Measurements from ENCODE around the gene PCK1.

DNA sequence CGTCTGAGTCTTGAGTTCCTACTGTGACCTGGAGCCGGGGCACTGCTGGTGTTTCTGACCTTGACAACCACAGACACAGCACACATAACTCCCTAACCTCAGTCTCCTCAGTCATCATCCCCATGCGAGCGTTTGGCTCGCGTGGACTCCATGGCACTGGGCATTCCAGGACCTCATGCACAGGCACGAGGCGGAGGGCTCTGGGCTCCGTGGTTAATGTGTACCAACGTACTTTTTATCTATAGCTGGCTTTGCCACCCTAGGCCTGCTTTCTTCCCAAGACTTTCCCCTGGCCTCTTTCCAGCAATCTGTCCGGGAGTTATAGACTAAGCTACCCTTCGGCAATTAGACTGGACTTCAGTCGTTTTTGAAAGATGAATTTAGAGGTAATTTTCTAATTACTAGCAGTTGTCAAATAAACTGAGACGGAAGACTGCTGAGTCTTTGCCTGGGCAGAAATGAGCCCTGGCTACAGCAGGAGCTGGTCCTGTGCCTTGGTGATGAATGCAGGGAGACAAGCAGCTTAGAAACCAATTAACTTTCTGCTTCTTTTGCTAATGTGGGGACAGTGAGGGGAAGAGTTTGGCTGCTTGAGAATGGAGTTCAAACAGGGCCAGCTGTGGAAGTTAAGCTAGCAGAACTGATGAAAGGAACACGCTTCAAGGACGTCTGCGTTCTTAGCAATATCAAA lies 19.9 kb upstream of the PCK1 start:
- TF ChIP-seq CTCF (conservative IDR thresholded peaks at IDR 0.05 in 1 of 2, IDR thresholded peaks at IDR 0.05 in 1 of 2; ENCODE audit: extremely low read depth in 1 of 2, insufficient read depth in 1 of 2, low read depth in 1 of 2, low read length in 2 of 2) (no peak), EZH2 (IDR thresholded peaks at IDR 0.05; ENCODE audit: borderline replicate concordance, low read length) (no peak)
